GM10847 (cell line): ENCODE results near the gene TSPAN18.

Experiments used
- POLR2A ChIP-seq: IDR thresholded peaks from 2 replicates; pipeline ENCODE4 v1.6.1; 2011; ENCODE audit not compliant: insufficient read length; ENCODE audit errors: extremely low read depth

Gene TSPAN18

GRCh38 chr11:44785856-44786607 lies 59.3 kb downstream of the TSPAN18 start:
- no peak for TF ChIP-seq POLR2A

GRCh38 chr11:44787070-44787469 lies 60.3 kb downstream of the TSPAN18 start:
- TF ChIP-seq POLR2A: no peak

GRCh38 chr11:44787981-44788380 lies 61.2 kb downstream of the TSPAN18 start:
- no peak for TF ChIP-seq POLR2A

GRCh38 chr11:44788536-44789261 lies 61.9 kb downstream of the TSPAN18 start:
- TF ChIP-seq POLR2A: no peak

GRCh38 chr11:44789496-44789895 lies 62.7 kb downstream of the TSPAN18 start:
- TF ChIP-seq POLR2A: no peak

- no peak for TF ChIP-seq POLR2A
These were observed 63.4 kb downstream of the TSPAN18 start for GRCh38 chr11:44790211-44790610.

- TF ChIP-seq POLR2A: no peak
These were observed 64.7 kb downstream of the TSPAN18 start for GRCh38 chr11:44791316-44791925.

- no peak for TF ChIP-seq POLR2A
These were observed 65.4 kb downstream of the TSPAN18 start for GRCh38 chr11:44792171-44792570.

- TF ChIP-seq POLR2A: no peak
These were observed 66.8 kb downstream of the TSPAN18 start for GRCh38 chr11:44793350-44794090.

GRCh38 chr11:44795803-44796535 lies 69.2 kb downstream of the TSPAN18 start:
- TF ChIP-seq POLR2A: no peak

- TF ChIP-seq POLR2A: no peak
These were observed 70.3 kb downstream of the TSPAN18 start for GRCh38 chr11:44797051-44797450.

GRCh38 chr11:44797886-44798606 lies 71.3 kb downstream of the TSPAN18 start:
- TF ChIP-seq POLR2A: no peak

- TF ChIP-seq POLR2A: no peak
These were observed 71.8 kb downstream of the TSPAN18 start for GRCh38 chr11:44798607-44798972.

- TF ChIP-seq POLR2A: no peak
These were observed 72.2 kb downstream of the TSPAN18 start for GRCh38 chr11:44799012-44799411.
